ENCODE data around the gene GRIK4. TPM values are rescaled to one million over a fixed set of nuclear protein-coding genes. Genes with fewer than 3 reads are reported as not detected.

GRIK4 gene
- total RNA-seq, 1 donor from 2014 or later, result 0.89 TPM

- no peak for DNase-seq (ENCODE audit: low read depth, low spot score)
- no peaks in the 10 kb centered on the region for H3K9me3 Mint-ChIP-seq
- H3K27me3 Mint-ChIP-seq (ENCODE audit: low read depth), result peaks cover 3% of the 10 kb centered on the region
- no peak overlapping the region for H3K4me3 Mint-ChIP-seq
- H3K4me1 Mint-ChIP-seq, result peaks cover 7% of the 10 kb centered on the region
- no peak for TF ChIP-seq CTCF (conservative IDR thresholded peaks at IDR 0.05)
- no peaks in the 10 kb centered on the region for H3K36me3 Mint-ChIP-seq (ENCODE audit: low read depth)
- no peak overlapping the region for H3K27ac Mint-ChIP-seq (ENCODE audit: unreplicated experiment)
Measured at GRCh38 chr11:120794748-120795147, 283.2 kb downstream of the GRIK4 start.

- no peak for DNase-seq (ENCODE audit: low read depth, low spot score)
Measured at GRCh38 chr11:120795185-120795584, 283.6 kb downstream of the GRIK4 start.

GRCh38 chr11:120797143-120797542 lies 285.6 kb downstream of the GRIK4 start:
- TF ChIP-seq CTCF (conservative IDR thresholded peaks at IDR 0.05), result no peak
- DNase-seq (ENCODE audit: low read depth, low spot score), result no peak
- Mint-ChIP-seq H3K36me3 (ENCODE audit: low read depth) (no peaks in the 10 kb centered on the region), H3K4me3 (no peak overlapping the region), H3K4me1 (peaks cover 7% of the 10 kb centered on the region), H3K27ac (ENCODE audit: unreplicated experiment) (no peak overlapping the region), H3K9me3 (no peaks in the 10 kb centered on the region), H3K27me3 (ENCODE audit: low read depth) (peaks cover 3% of the 10 kb centered on the region)

More at GRCh38 chr11:120795185-120795584, 283.6 kb downstream of the GRIK4 start:
- no peak for TF ChIP-seq CTCF (conservative IDR thresholded peaks at IDR 0.05)
- no peaks in the 10 kb centered on the region for H3K36me3 Mint-ChIP-seq (ENCODE audit: low read depth)
- peaks cover 3% of the 10 kb centered on the region for H3K27me3 Mint-ChIP-seq (ENCODE audit: low read depth)
- no peaks in the 10 kb centered on the region for H3K9me3 Mint-ChIP-seq
- no peak overlapping the region for H3K27ac Mint-ChIP-seq (ENCODE audit: unreplicated experiment)
- peaks cover 7% of the 10 kb centered on the region for H3K4me1 Mint-ChIP-seq
- H3K4me3 Mint-ChIP-seq, result no peak overlapping the region

GRCh38 chr11:120798854-120799253 lies 287.3 kb downstream of the GRIK4 start:
- peaks cover 5% of the 10 kb centered on the region for H3K27me3 Mint-ChIP-seq (ENCODE audit: low read depth)
- H3K4me1 Mint-ChIP-seq, result peaks cover 7% of the 10 kb centered on the region
- H3K4me3 Mint-ChIP-seq, result no peak overlapping the region
- no peaks in the 10 kb centered on the region for H3K9me3 Mint-ChIP-seq
- no peaks in the 10 kb centered on the region for H3K36me3 Mint-ChIP-seq (ENCODE audit: low read depth)
- DNase-seq (ENCODE audit: low read depth, low spot score), result no peak
- TF ChIP-seq CTCF (conservative IDR thresholded peaks at IDR 0.05), result no peak
- no peak overlapping the region for H3K27ac Mint-ChIP-seq (ENCODE audit: unreplicated experiment)

- Mint-ChIP-seq H3K27ac (ENCODE audit: unreplicated experiment) (no peak overlapping the region), H3K36me3 (ENCODE audit: low read depth) (no peaks in the 10 kb centered on the region), H3K4me3 (no peak overlapping the region), H3K4me1 (peaks cover 7% of the 10 kb centered on the region), H3K27me3 (ENCODE audit: low read depth) (peaks cover 5% of the 10 kb centered on the region), H3K9me3 (no peaks in the 10 kb centered on the region)
- no peak for TF ChIP-seq CTCF (conservative IDR thresholded peaks at IDR 0.05)
- no peak for DNase-seq (ENCODE audit: low read depth, low spot score)
Measured at GRCh38 chr11:120800206-120800605, 288.7 kb downstream of the GRIK4 start.
